ENCODE measurements around the gene TTC8. TPM values are rescaled to one million over a fixed set of nuclear protein-coding genes. Genes with fewer than 3 reads are reported as not detected.

TTC8 gene
- total RNA-seq, 6 donors from 2014 or later = 7.8 to 21.4 (median 15.7) TPM

DNA sequence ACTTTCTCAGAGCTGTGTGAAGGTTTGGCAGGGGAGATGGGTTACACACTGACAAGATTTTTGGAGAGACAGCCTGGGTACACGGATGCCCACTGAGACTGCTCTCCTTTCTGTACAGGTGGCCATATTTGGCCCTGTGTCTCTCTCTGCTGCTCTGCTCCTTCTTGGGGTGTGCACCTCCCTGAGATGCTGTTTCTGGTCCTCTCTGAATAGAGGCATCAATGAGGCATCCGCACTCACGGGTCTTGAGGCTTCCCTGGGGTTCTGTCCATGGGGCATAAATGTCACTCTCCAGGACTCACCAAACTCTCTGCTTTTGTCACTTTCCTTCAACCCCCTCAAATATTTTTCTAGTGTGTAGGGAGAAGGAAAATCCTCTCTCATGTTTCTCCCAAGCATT is 77.5 kb downstream of the TTC8 start:
- ATAC-seq (ENCODE audit: low FRiP score in 2 of 2) (no peak), DNase-seq (no peak)
- Histone ChIP-seq H3K4me1 (no peaks in the 10 kb centered on the region), H3K9me3 (no peaks in the 10 kb centered on the region), H3K27me3 (no peaks in the 10 kb centered on the region), H3K27ac (no peak overlapping the region), H3K4me3 (no peak overlapping the region), H3K36me3 (no peaks in the 10 kb centered on the region)
- TF ChIP-seq POLR2AphosphoS5 (IDR thresholded peaks at IDR 0.05) (no peak), EP300 (IDR thresholded peaks at IDR 0.05) (no peak), POLR2A (IDR thresholded peaks at IDR 0.05) (no peak)
- TF ChIP-seq, protein P1, sequence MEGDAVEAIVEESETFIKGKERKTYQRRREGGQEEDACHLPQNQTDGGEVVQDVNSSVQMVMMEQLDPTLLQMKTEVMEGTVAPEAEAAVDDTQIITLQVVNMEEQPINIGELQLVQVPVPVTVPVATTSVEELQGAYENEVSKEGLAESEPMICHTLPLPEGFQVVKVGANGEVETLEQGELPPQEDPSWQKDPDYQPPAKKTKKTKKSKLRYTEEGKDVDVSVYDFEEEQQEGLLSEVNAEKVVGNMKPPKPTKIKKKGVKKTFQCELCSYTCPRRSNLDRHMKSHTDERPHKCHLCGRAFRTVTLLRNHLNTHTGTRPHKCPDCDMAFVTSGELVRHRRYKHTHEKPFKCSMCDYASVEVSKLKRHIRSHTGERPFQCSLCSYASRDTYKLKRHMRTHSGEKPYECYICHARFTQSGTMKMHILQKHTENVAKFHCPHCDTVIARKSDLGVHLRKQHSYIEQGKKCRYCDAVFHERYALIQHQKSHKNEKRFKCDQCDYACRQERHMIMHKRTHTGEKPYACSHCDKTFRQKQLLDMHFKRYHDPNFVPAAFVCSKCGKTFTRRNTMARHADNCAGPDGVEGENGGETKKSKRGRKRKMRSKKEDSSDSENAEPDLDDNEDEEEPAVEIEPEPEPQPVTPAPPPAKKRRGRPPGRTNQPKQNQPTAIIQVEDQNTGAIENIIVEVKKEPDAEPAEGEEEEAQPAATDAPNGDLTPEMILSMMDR (IDR thresholded peaks at IDR 0.05) = no peak
- WGBS, 2 donors = 75 to 83% methylated on average over 3 of the region's 3 CpGs

DNA sequence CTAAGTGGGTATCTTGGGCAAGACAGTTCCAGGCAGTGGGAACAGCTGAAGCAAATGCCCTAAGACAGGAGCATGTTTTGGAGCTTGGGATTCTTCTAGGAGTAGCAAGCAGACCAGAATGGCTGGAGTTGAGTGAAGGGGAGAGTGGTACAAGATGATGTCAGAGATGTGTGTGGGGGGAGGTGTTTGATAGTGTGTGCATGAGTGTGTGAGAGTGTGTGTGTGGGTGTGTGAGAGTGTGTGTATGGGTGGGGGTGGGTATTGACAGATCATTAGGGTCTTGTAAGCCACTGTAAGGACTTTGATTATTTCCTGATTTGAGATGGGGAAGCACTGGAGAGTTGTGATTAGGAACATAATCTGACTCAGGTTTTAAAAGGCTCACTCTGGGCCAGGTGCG is 78.4 kb downstream of the TTC8 start:
- Histone ChIP-seq H3K36me3 (no peaks in the 10 kb centered on the region), H3K9me3 (peaks cover 0 to 8% (median 3%) of the 10 kb centered on the region in 4 donors), H3K27ac (no peak overlapping the region), H3K27me3 (no peaks in the 10 kb centered on the region), H3K4me1 (no peaks in the 10 kb centered on the region), H3K4me3 (no peak overlapping the region)
- ATAC-seq (ENCODE audit: low FRiP score in 2 of 2) (no peak), DNase-seq (no peak)
- TF ChIP-seq POLR2A (IDR thresholded peaks at IDR 0.05) (no peak), EP300 (IDR thresholded peaks at IDR 0.05) (no peak), POLR2AphosphoS5 (IDR thresholded peaks at IDR 0.05) (no peak)
- TF ChIP-seq, protein P1 (IDR thresholded peaks at IDR 0.05) = no peak
- WGBS, 2 donors = 87 to 100% methylated on average over 1 of the region's 1 CpG

DNA sequence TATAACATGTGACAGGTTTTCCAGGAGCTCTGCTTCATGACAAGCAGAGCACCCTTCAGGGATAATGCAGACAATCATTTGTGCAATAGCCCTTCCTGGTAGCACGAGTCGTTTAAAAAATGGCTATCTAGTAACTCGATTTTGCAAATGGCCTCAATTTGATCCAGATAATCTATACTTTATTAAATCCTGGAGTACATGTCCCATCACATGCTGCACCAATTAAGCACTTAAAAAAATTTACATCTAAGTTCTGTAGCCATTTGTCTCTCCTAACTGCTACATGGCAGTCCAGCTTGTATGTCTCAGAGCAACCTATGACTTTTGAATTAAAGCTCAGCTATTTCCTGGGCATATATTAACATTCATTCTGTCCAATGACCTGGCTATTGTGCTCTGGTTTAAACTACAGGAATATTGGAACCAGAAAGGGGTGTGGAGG is 79.8 kb downstream of the TTC8 start:
- Histone ChIP-seq H3K27ac (no peak overlapping the region), H3K27me3 (no peaks in the 10 kb centered on the region), H3K36me3 (no peaks in the 10 kb centered on the region), H3K4me1 (no peaks in the 10 kb centered on the region), H3K4me3 (no peak overlapping the region), H3K9me3 (peaks cover 0 to 8% (median 3%) of the 10 kb centered on the region in 4 donors)
- DNase-seq (no peak), ATAC-seq (ENCODE audit: low FRiP score in 2 of 2) (no peak)
- 90 to 93% methylated on average over 3 of the region's 3 CpGs for WGBS, 2 donors
- TF ChIP-seq POLR2A (IDR thresholded peaks at IDR 0.05) (no peak), EP300 (IDR thresholded peaks at IDR 0.05) (no peak)

DNA sequence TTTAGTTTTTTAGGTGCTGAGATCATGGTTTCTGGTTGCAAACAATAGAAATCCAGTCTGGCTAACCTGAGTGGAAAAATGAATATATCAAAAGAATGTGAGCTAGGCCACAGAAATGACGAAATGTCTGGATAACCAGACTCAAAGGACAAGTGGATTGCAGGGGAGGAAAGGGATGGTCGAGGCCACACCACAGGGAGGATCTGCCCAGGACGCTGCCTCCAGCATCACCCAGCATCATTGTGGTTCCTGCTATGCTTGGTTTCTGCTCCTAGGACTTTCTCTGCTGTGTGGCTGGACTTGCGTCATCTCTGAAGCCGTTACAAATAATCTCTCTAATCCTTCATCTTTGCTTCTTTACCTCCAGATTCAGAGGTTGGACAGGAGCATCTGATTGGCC is 80.4 kb downstream of the TTC8 start:
- 73 to 76% methylated on average over 5 of the region's 5 CpGs for WGBS, 2 donors
- DNase-seq = no peak
- Histone ChIP-seq H3K9me3 (peaks cover 0 to 8% (median 3%) of the 10 kb centered on the region in 4 donors), H3K4me3 (no peak overlapping the region), H3K36me3 (no peaks in the 10 kb centered on the region), H3K27me3 (no peaks in the 10 kb centered on the region), H3K27ac (no peak overlapping the region), H3K4me1 (no peaks in the 10 kb centered on the region)
- ATAC-seq (ENCODE audit: low FRiP score in 2 of 2) = peak in 1 of 2 donors; percentile 84
- TF ChIP-seq POLR2A (IDR thresholded peaks at IDR 0.05) = no peak
- no peak for TF ChIP-seq EP300 (IDR thresholded peaks at IDR 0.05)
- TF ChIP-seq, protein P1 (IDR thresholded peaks at IDR 0.05) = no peak
- TF ChIP-seq POLR2AphosphoS5 (IDR thresholded peaks at IDR 0.05) = no peak

DNA sequence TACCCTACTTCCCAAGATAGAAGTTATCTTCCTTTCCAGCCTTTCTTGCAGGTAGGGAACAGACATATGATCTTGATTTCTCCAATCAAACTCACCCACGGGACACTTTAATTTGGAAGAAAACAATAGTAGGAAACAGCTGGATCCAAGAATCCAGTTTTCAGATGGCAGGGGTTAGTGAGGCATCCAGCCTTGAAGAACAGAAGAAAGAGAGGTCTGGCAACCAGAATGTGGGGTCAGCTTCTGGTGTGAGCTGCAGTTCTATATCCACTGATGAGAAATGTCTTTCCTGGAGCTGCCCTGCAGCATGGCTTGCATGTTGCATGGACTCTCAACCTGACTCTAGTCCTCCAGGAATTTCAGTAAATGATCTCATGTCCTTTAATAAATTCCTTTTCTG is 83.8 kb downstream of the TTC8 start:
- Histone ChIP-seq H3K27ac (no peak overlapping the region), H3K4me1 (no peaks in the 10 kb centered on the region), H3K27me3 (no peaks in the 10 kb centered on the region), H3K4me3 (no peak overlapping the region), H3K36me3 (no peaks in the 10 kb centered on the region), H3K9me3 (peaks cover 0 to 8% (median 3%) of the 10 kb centered on the region in 4 donors)
- 58 to 71% methylated on average over 1 of the region's 1 CpG for WGBS, 2 donors
- no peak for TF ChIP-seq EP300 (IDR thresholded peaks at IDR 0.05)
- TF ChIP-seq POLR2A (IDR thresholded peaks at IDR 0.05) = no peak
- TF ChIP-seq, protein P1 (IDR thresholded peaks at IDR 0.05) = no peak
- TF ChIP-seq POLR2AphosphoS5 (IDR thresholded peaks at IDR 0.05) = no peak
- DNase-seq = no peak
- ATAC-seq (ENCODE audit: low FRiP score in 2 of 2) = no peak

All from upper lobe of left lung (tissue), 6 donors.